Cerebellar nuclear complex (tissue), 1 donor: Measurements from ENCODE around the gene LTB4R.

Experiments
- DNase-seq, 2 experiments: peaks; one replicate each; lab custom pipeline; 2025; lab: John Stamatoyannopoulos, UW

LTB4R gene

GRCh38 chr14:24279301-24280186, 31.8 kb upstream of the LTB4R start:
- DNase-seq = no peak

- DNase-seq = no peak
Observed at GRCh38 chr14:24280797-24281460, 30.4 kb upstream of the LTB4R start.

- DNase-seq = no peak
Observed at GRCh38 chr14:24281636-24282035, 29.7 kb upstream of the LTB4R start.

- no peak for DNase-seq
Observed at GRCh38 chr14:24282736-24283135, 28.6 kb upstream of the LTB4R start.

- no peak for DNase-seq
Observed at GRCh38 chr14:24283796-24284460, 27.4 kb upstream of the LTB4R start.

- no peak for DNase-seq
Observed at GRCh38 chr14:24284501-24285035, 26.7 kb upstream of the LTB4R start.

- DNase-seq = no peak
Observed at GRCh38 chr14:24285351-24285750, 26.0 kb upstream of the LTB4R start.

GRCh38 chr14:24286996-24287395, 24.3 kb upstream of the LTB4R start:
- DNase-seq = no peak

GRCh38 chr14:24289649-24290280, 21.5 kb upstream of the LTB4R start:
- DNase-seq = no peak

GRCh38 chr14:24290746-24291145, 20.6 kb upstream of the LTB4R start:
- no peak for DNase-seq

- DNase-seq = no peak
Observed at GRCh38 chr14:24291446-24292117, 19.7 kb upstream of the LTB4R start.

GRCh38 chr14:24292118-24292807, 19.0 kb upstream of the LTB4R start:
- DNase-seq = no peak

GRCh38 chr14:24293525-24293924, 17.8 kb upstream of the LTB4R start:
- no peak for DNase-seq

GRCh38 chr14:24296341-24297157, 14.8 kb upstream of the LTB4R start:
- DNase-seq = no peak

GRCh38 chr14:24297190-24297964, 13.9 kb upstream of the LTB4R start:
- DNase-seq = no peak

- DNase-seq = no peak
Observed at GRCh38 chr14:24298892-24299254, 12.4 kb upstream of the LTB4R start.

- peak; percentile 22 to 31 for DNase-seq
Observed at GRCh38 chr14:24299255-24300191, 11.8 kb upstream of the LTB4R start, which contains the start of the genes DHRS1 and NOP9. Gene DHRS1, minus strand, starts transcription at chr14:24299780. Its CDS starts 674 bp downstream, at chr14:24299106. Gene NOP9, plus strand, starts transcription at chr14:24299850. Its CDS starts 105 bp downstream, at chr14:24299955.
